KOPT-K1 (cell line): ENCODE measurements around the gene MTHFD1L.

ENCODE experiments used
- H3K27ac ChIP-seq: fragments of 200-600 bp; sonication (generic); 2 replicates; pipeline ENCODE4 v1.5.1; 2016; ENCODE audit warnings: antibody characterized with exemption, mild to moderate bottlenecking, low read depth, low read length; ENCODE audit not compliant: poor library complexity, severe bottlenecking
- H3K36me3 ChIP-seq: fragments of 200-600 bp; sonication (generic); 2 replicates; pipeline ENCODE4 v1.5.1; 2017; ENCODE audit warnings: antibody characterized with exemption, mild to moderate bottlenecking, low read length, moderate library complexity; ENCODE audit not compliant: insufficient read depth
- H3K9me3 ChIP-seq: fragments of 200-600 bp; sonication (generic); 2 replicates; pipeline ENCODE4 v1.5.1; 2017; ENCODE audit warnings: antibody characterized with exemption, low read length, mild to moderate bottlenecking; ENCODE audit not compliant: insufficient read depth, poor library complexity, severe bottlenecking

The MTHFD1L gene

DNA sequence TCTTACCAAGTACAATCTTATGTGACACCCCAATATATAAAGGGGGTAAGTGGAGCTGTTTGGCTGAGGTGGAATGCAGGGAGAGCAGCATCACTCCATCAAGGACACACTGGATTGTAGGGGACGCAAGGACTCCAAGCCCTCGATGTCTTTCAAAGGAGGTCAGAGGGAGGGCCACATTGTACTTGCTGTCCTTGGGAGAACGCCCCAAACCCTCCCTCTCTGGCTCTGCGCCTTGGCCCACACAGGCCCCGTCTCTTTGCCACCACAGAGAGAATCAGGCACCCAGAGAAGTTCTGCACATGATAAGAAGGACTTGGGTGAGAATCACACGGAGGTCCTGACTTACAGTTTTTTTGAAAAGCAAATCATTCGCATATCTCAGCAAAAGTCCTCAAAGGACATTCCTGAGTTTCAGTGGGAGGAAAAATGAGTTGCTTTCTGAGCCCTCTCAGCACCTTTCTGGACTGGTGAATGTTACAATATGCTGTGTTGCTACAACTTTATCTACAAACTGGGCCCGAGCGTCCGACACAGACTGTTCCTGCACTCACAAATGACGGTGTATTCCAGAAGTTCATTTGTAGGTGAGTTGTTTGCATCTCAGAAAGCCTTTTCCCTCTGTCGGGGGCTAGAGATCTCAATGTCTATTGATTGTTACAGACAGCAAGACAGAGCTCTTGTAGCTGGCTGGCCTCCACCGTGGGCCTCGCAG is 281.8 kb downstream of the MTHFD1L start:
- H3K36me3 ChIP-seq: no peaks in the 10 kb centered on the region
- H3K9me3 ChIP-seq: no peaks in the 10 kb centered on the region
- no peak overlapping the region for H3K27ac ChIP-seq

DNA sequence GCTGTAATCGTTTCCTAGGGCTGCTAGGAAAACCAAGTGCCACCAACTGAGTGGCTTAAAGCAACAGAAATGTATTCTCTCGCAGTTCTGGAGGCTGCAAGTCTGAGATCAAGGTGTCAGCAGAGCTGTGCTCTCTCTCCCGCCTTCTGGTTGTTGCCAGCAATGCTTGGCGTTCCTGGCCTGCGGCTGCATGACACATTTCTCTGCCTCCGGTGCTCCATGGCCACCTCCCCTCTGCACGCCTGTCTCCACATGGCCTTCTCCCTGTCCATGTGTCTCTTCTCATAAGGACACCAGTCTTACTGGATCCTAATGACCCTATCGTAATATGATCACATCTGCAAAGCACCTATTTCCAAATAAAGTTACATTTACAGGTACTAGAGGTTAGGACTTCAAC is 282.6 kb downstream of the MTHFD1L start:
- no peak overlapping the region for H3K27ac ChIP-seq
- H3K36me3 ChIP-seq: no peaks in the 10 kb centered on the region
- no peaks in the 10 kb centered on the region for H3K9me3 ChIP-seq

DNA sequence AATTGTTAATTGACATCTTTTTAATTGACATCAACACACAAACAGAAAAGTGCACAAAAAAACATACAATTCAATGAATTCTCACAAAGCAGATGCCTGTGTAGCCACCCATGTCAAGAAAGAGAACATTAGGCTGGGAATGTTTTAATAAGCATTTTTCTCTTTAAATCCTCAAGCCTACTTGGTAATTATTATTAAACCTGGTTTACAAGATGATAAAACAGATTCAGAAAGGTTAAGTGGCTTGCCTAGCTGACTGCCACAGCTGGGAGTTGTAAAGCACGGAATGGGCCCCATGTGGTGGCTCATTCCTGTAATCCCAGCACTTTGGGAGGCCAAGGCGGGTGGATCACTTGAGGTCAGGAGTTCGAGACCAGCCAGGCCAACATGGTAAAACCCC is 284.3 kb downstream of the MTHFD1L start:
- Histone ChIP-seq H3K36me3 (no peaks in the 10 kb centered on the region), H3K27ac (no peak overlapping the region), H3K9me3 (no peaks in the 10 kb centered on the region)
